Left ventricle myocardium inferior (tissue), 1 donor: Measurements from ENCODE around the gene EBPL. TPM values are rescaled to one million over a fixed set of nuclear protein-coding genes. Genes with fewer than 3 reads are reported as not detected.

ENCODE experiments used
- DNase-seq: peaks from one replicate; pipeline ENCODE4 v3.0.0-alpha.2; 2020
- H3K27ac ChIP-seq: fragments of 200-600 bp; replicated peaks from 2 replicates; pipeline ENCODE4 v1.8.0; 2021
- H3K27me3 ChIP-seq: fragments of 200-600 bp; 2 replicates; pipeline ENCODE4 v1.8.0; 2021; ENCODE audit warnings: low read depth
- H3K36me3 ChIP-seq: fragments of 200-600 bp; 2 replicates; pipeline ENCODE4 v1.8.0; 2021
- H3K4me1 ChIP-seq: fragments of 200-600 bp; 2 replicates; pipeline ENCODE4 v1.8.0; 2021
- H3K4me3 ChIP-seq: fragments of 200-600 bp; 2 replicates; pipeline ENCODE4 v1.8.0; 2021; ENCODE audit warnings: mild to moderate bottlenecking, moderate library complexity
- H3K9me3 ChIP-seq: fragments of 200-600 bp; replicated peaks from 2 replicates; pipeline ENCODE4 v1.8.0; 2021
- CTCF ChIP-seq: fragments of 200-600 bp; IDR thresholded peaks from 2 replicates; pipeline ENCODE4 v1.8.0; 2021; ENCODE audit warnings: antibody characterized with exemption, mild to moderate bottlenecking, borderline replicate concordance
- intact Hi-C: fragments of 100-400 bp; cut with micrococcal nuclease; formaldehyde crosslinking; loops from one replicate; pipeline ENCODE4 v1.11.0; 2022
- total RNA-seq: library from RNA; stranded (reverse); fragmentation: NEBNext Ultra II Directional; extraction: Animal tissue kit (Norgen Biotek cat#: 25700); gene quantifications from one replicate; pipeline ENCODE4 v1.2.1, GENCODE V29; 2021
- donor health status: DM: no; HTN: yes; CAD: no; lungs with severe emphysema.

EBPL gene
- total RNA-seq, 1 donor from 2014 or later, result 6.0 TPM

- intact Hi-C loops, result no loop called here
- H3K4me1 ChIP-seq, result peaks cover 48% of the 10 kb centered on the region
- peak overlapping the region; percentile 85 for H3K27ac ChIP-seq
- H3K36me3 ChIP-seq, result no peaks in the 10 kb centered on the region
- H3K4me3 ChIP-seq, result no peak overlapping the region
- no peak for TF ChIP-seq CTCF
- no peaks in the 10 kb centered on the region for H3K9me3 ChIP-seq
- peak; percentile 65 for DNase-seq
- H3K27me3 ChIP-seq, result no peaks in the 10 kb centered on the region
Observed at GRCh38 chr13:49625392-49626079, 65.8 kb downstream of the EBPL start.

- TF ChIP-seq CTCF, result no peak
- Histone ChIP-seq H3K36me3 (no peaks in the 10 kb centered on the region), H3K27ac (peak overlapping the region; percentile 85), H3K4me1 (peaks cover 35% of the 10 kb centered on the region), H3K9me3 (no peaks in the 10 kb centered on the region), H3K4me3 (no peak overlapping the region), H3K27me3 (no peaks in the 10 kb centered on the region)
- no peak for DNase-seq
- intact Hi-C loops, result no loop called here
Observed at GRCh38 chr13:49624229-49624628, 67.1 kb downstream of the EBPL start.

GRCh38 chr13:49622174-49622946, 68.9 kb downstream of the EBPL start:
- peak; percentile 38 for DNase-seq
- no peak for TF ChIP-seq CTCF
- Histone ChIP-seq H3K27ac (peak overlapping the region; percentile 85), H3K4me1 (peaks cover 32% of the 10 kb centered on the region), H3K4me3 (no peak overlapping the region), H3K9me3 (no peaks in the 10 kb centered on the region), H3K36me3 (no peaks in the 10 kb centered on the region), H3K27me3 (no peaks in the 10 kb centered on the region)
- intact Hi-C loops, result no loop called here

- intact Hi-C loops, result no loop called here
- Histone ChIP-seq H3K4me3 (peak overlapping the region; percentile 9), H3K36me3 (no peaks in the 10 kb centered on the region), H3K27ac (peak overlapping the region; percentile 16), H3K4me1 (peaks cover 45% of the 10 kb centered on the region), H3K27me3 (no peaks in the 10 kb centered on the region), H3K9me3 (no peaks in the 10 kb centered on the region)
- no peak for TF ChIP-seq CTCF
- no peak for DNase-seq
Observed at GRCh38 chr13:49620170-49620621, 71.1 kb downstream of the EBPL start.

GRCh38 chr13:49616676-49617065, 74.6 kb downstream of the EBPL start:
- Histone ChIP-seq H3K36me3 (no peaks in the 10 kb centered on the region), H3K4me1 (peaks cover 29% of the 10 kb centered on the region), H3K9me3 (peaks cover 13% of the 10 kb centered on the region), H3K27me3 (no peaks in the 10 kb centered on the region), H3K27ac (peak overlapping the region; percentile 82), H3K4me3 (no peak overlapping the region)
- DNase-seq, result no peak
- intact Hi-C loops, result no loop called here
- TF ChIP-seq CTCF, result no peak
